GM23338 (cell line): ENCODE measurements around the gene SAMD4A. TPM values are rescaled to one million over a fixed set of nuclear protein-coding genes. Genes with fewer than 3 reads are reported as not detected.

Experiments used
- ATAC-seq: fragments of 200-7000 bp; cut with Tn5 transposase; 3 replicates; pipeline ENCODE4 v1.9.1; 2020
- DNase-seq: peaks from one replicate; pipeline ENCODE4 v3.0.0-alpha.2; 2015; ENCODE audit warnings: low spot score
- H2AFZ ChIP-seq: fragments of 200-600 bp; sonication (generic); 2 replicates; pipeline ENCODE4 v1.8.0; 2016; ENCODE audit warnings: antibody characterized with exemption, mild to moderate bottlenecking, moderate library complexity
- H3F3A ChIP-seq: fragments of 200-600 bp; sonication (generic); replicated peaks from 2 replicates; pipeline ENCODE4 v1.8.0; 2017; ENCODE audit warnings: antibody characterized with exemption, mixed run types, low read depth
- H3K27ac ChIP-seq: fragments of 200-600 bp; sonication (generic); 2 replicates; pipeline ENCODE4 v1.6.1; 2016; ENCODE audit warnings: low read depth
- H3K27me3 ChIP-seq: fragments of 200-600 bp; sonication (generic); 2 replicates; pipeline ENCODE4 v1.8.0; 2016; ENCODE audit warnings: mild to moderate bottlenecking, mixed run types, moderate library complexity; ENCODE audit not compliant: insufficient read depth
- H3K36me3 ChIP-seq: fragments of 200-600 bp; sonication (generic); 2 replicates; pipeline ENCODE4 v1.8.0; 2016; ENCODE audit warnings: mild to moderate bottlenecking; ENCODE audit not compliant: insufficient read depth
- H3K4me1 ChIP-seq: fragments of 200-600 bp; sonication (generic); 2 replicates; pipeline ENCODE4 v1.8.0; 2016; ENCODE audit warnings: mild to moderate bottlenecking, moderate library complexity; ENCODE audit not compliant: insufficient read depth
- H3K4me2 ChIP-seq: fragments of 200-600 bp; sonication (generic); 2 replicates; pipeline ENCODE4 v1.7.1; 2017; ENCODE audit warnings: mixed run types
- H3K4me3 ChIP-seq: fragments of 200-600 bp; sonication (generic); 2 replicates; pipeline ENCODE4 v1.6.1; 2016; ENCODE audit warnings: mixed run types
- H3K79me2 ChIP-seq: fragments of 200-600 bp; sonication (generic); replicated peaks from 2 replicates; pipeline ENCODE4 v1.8.0; 2017; ENCODE audit warnings: mild to moderate bottlenecking; ENCODE audit not compliant: insufficient read depth
- H3K9me2 ChIP-seq: fragments of 200-600 bp; sonication (generic); 2 replicates; pipeline ENCODE4 v1.8.0; 2017; ENCODE audit not compliant: insufficient read depth
- H4K20me1 ChIP-seq: fragments of 200-600 bp; sonication (generic); replicated peaks from 2 replicates; pipeline ENCODE4 v1.8.0; 2017; ENCODE audit warnings: mild to moderate bottlenecking; ENCODE audit not compliant: insufficient read depth
- H3K27ac Mint-ChIP-seq: 2 replicates; pipeline ENCODE4 v1.8.0; 2020; ENCODE audit warnings: inconsistent platforms, mild to moderate bottlenecking, moderate library complexity, mixed read lengths
- H3K27me3 Mint-ChIP-seq: 3 replicates; pipeline ENCODE4 v1.8.0; 2022; ENCODE audit warnings: low read depth, mild to moderate bottlenecking, moderate library complexity, mixed read lengths, inconsistent platforms; ENCODE audit not compliant: insufficient read depth, poor library complexity
- H3K36me3 Mint-ChIP-seq: 3 replicates; pipeline ENCODE4 v1.8.0; 2021; ENCODE audit warnings: low read depth, mild to moderate bottlenecking, inconsistent platforms, moderate library complexity, mixed read lengths
- H3K4me1 Mint-ChIP-seq: 3 replicates; pipeline ENCODE4 v1.8.0; 2020; ENCODE audit warnings: mild to moderate bottlenecking, inconsistent platforms, mixed read lengths
- H3K4me3 Mint-ChIP-seq: 3 replicates; pipeline ENCODE4 v1.8.0; 2021; ENCODE audit warnings: moderate library complexity, mild to moderate bottlenecking, inconsistent platforms, mixed read lengths
- H3K9me3 Mint-ChIP-seq: 3 replicates; pipeline ENCODE4 v1.8.0; 2020; ENCODE audit warnings: moderate library complexity, mild to moderate bottlenecking, inconsistent platforms, mixed read lengths
- CREB1 ChIP-seq: fragments of 250-450 bp; sonication (Bioruptor Pico); IDR thresholded peaks from 2 replicates; pipeline ENCODE4 v1.5.0; 2020; ENCODE audit warnings: low read depth, mild to moderate bottlenecking, moderate library complexity
- EZH2 ChIP-seq: fragments of 200-600 bp; sonication (generic); IDR thresholded peaks from one replicate; pipeline ENCODE4 v1.8.0; 2017; ENCODE audit warnings: antibody characterized with exemption, mild to moderate bottlenecking, low read depth; ENCODE audit not compliant: unreplicated experiment
- EZH2phosphoT487 ChIP-seq: fragments of 200-600 bp; sonication (generic); IDR thresholded peaks from one replicate; pipeline ENCODE4 v1.8.1; 2018; ENCODE audit warnings: antibody characterized with exemption; ENCODE audit not compliant: unreplicated experiment
- JUNB ChIP-seq: IDR thresholded peaks from one replicate; pipeline ENCODE4 v1.6.1; 2016; ENCODE audit warnings: antibody characterized with exemption; ENCODE audit not compliant: unreplicated experiment
- NANOG ChIP-seq: IDR thresholded peaks from 2 replicates; pipeline ENCODE4 v1.6.1; 2016; ENCODE audit warnings: antibody characterized with exemption, borderline replicate concordance
- POLR2AphosphoS5 ChIP-seq: IDR thresholded peaks from 2 replicates; pipeline ENCODE4 v1.6.1; 2016; ENCODE audit warnings: antibody characterized with exemption, low read depth
- STAT1 ChIP-seq: IDR thresholded peaks from one replicate; pipeline ENCODE4 v1.6.1; 2016; ENCODE audit warnings: antibody characterized with exemption; ENCODE audit not compliant: unreplicated experiment
- ZNF331 ChIP-seq: fragments of 250-450 bp; sonication (Bioruptor Pico); IDR thresholded peaks from 2 replicates; pipeline ENCODE4 v1.5.0; 2020; ENCODE audit warnings: low read depth, mild to moderate bottlenecking, moderate library complexity
- polyA plus RNA-seq: library from polyadenylated mRNA; unstranded; fragments of >200 nt; fragmentation: Nextera tagmentation; extraction: Ambion mirVana; gene quantifications from 2 replicates; pipeline ENCODE4 v1.2.1, GENCODE V29; 2016
- total RNA-seq: library from RNA; depleted of rRNA; stranded (reverse); fragments of >200 nt; shearing (Covaris generic); gene quantifications from 2 replicates; pipeline ENCODE4 v1.2.3, GENCODE V29; 2014
- TF ChIP-seq, protein P1 (sequence below): fragments of 250-450 bp; sonication (Bioruptor Pico); IDR thresholded peaks from 2 replicates; pipeline ENCODE4 v1.5.0; 2020; ENCODE audit warnings: mild to moderate bottlenecking, moderate library complexity
- TF ChIP-seq, protein P2 (sequence below): IDR thresholded peaks from one replicate; pipeline ENCODE4 v1.6.1; 2018; ENCODE audit warnings: antibody characterized with exemption; ENCODE audit not compliant: unreplicated experiment

Gene SAMD4A
- total and polyA plus RNA-seq, 2 experiments from 2014 or later: 1.6 to 6.9 TPM

GRCh38 chr14:54532111-54533012 lies 34.6 kb upstream of the SAMD4A start:
- no peak for ATAC-seq
- H3K36me3 ChIP-seq: no peaks in the 10 kb centered on the region
- H3K9me3 Mint-ChIP-seq: no peaks in the 10 kb centered on the region

More at GRCh38 chr14:54532111-54533012, 34.6 kb upstream of the SAMD4A start:
- H3K27me3 Mint-ChIP-seq: no peaks in the 10 kb centered on the region
- H3K27ac Mint-ChIP-seq: peak overlapping the region; percentile 85
- TF ChIP-seq CREB1 (CRISPR knock-in tag): no peak
- TF ChIP-seq, protein P1, sequence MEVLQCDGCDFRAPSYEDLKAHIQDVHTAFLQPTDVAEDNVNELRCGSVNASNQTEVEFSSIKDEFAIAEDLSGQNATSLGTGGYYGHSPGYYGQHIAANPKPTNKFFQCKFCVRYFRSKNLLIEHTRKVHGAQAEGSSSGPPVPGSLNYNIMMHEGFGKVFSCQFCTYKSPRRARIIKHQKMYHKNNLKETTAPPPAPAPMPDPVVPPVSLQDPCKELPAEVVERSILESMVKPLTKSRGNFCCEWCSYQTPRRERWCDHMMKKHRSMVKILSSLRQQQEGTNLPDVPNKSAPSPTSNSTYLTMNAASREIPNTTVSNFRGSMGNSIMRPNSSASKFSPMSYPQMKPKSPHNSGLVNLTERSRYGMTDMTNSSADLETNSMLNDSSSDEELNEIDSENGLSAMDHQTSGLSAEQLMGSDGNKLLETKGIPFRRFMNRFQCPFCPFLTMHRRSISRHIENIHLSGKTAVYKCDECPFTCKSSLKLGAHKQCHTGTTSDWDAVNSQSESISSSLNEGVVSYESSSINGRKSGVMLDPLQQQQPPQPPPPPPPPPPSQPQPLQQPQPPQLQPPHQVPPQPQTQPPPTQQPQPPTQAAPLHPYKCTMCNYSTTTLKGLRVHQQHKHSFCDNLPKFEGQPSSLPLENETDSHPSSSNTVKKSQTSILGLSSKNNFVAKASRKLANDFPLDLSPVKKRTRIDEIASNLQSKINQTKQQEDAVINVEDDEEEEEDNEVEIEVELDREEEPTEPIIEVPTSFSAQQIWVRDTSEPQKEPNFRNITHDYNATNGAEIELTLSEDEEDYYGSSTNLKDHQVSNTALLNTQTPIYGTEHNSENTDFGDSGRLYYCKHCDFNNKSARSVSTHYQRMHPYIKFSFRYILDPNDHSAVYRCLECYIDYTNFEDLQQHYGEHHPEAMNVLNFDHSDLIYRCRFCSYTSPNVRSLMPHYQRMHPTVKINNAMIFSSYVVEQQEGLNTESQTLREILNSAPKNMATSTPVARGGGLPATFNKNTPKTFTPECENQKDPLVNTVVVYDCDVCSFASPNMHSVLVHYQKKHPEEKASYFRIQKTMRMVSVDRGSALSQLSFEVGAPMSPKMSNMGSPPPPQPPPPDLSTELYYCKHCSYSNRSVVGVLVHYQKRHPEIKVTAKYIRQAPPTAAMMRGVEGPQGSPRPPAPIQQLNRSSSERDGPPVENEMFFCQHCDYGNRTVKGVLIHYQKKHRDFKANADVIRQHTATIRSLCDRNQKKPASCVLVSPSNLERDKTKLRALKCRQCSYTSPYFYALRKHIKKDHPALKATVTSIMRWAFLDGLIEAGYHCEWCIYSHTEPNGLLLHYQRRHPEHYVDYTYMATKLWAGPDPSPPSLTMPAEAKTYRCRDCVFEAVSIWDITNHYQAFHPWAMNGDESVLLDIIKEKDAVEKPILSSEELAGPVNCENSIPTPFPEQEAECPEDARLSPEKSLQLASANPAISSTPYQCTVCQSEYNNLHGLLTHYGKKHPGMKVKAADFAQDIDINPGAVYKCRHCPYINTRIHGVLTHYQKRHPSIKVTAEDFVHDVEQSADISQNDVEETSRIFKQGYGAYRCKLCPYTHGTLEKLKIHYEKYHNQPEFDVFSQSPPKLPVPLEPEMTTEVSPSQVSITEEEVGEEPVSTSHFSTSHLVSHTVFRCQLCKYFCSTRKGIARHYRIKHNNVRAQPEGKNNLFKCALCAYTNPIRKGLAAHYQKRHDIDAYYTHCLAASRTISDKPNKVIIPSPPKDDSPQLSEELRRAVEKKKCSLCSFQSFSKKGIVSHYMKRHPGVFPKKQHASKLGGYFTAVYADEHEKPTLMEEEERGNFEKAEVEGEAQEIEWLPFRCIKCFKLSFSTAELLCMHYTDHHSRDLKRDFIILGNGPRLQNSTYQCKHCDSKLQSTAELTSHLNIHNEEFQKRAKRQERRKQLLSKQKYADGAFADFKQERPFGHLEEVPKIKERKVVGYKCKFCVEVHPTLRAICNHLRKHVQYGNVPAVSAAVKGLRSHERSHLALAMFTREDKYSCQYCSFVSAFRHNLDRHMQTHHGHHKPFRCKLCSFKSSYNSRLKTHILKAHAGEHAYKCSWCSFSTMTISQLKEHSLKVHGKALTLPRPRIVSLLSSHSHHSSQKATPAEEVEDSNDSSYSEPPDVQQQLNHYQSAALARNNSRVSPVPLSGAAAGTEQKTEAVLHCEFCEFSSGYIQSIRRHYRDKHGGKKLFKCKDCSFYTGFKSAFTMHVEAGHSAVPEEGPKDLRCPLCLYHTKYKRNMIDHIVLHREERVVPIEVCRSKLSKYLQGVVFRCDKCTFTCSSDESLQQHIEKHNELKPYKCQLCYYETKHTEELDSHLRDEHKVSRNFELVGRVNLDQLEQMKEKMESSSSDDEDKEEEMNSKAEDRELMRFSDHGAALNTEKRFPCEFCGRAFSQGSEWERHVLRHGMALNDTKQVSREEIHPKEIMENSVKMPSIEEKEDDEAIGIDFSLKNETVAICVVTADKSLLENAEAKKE: no peak
- no peak for TF ChIP-seq ZNF331 (CRISPR knock-in tag)
- TF ChIP-seq JUNB: no peak
- no peak for TF ChIP-seq NANOG
- TF ChIP-seq STAT1: no peak
- TF ChIP-seq POLR2AphosphoS5: no peak
- TF ChIP-seq, protein P2, sequence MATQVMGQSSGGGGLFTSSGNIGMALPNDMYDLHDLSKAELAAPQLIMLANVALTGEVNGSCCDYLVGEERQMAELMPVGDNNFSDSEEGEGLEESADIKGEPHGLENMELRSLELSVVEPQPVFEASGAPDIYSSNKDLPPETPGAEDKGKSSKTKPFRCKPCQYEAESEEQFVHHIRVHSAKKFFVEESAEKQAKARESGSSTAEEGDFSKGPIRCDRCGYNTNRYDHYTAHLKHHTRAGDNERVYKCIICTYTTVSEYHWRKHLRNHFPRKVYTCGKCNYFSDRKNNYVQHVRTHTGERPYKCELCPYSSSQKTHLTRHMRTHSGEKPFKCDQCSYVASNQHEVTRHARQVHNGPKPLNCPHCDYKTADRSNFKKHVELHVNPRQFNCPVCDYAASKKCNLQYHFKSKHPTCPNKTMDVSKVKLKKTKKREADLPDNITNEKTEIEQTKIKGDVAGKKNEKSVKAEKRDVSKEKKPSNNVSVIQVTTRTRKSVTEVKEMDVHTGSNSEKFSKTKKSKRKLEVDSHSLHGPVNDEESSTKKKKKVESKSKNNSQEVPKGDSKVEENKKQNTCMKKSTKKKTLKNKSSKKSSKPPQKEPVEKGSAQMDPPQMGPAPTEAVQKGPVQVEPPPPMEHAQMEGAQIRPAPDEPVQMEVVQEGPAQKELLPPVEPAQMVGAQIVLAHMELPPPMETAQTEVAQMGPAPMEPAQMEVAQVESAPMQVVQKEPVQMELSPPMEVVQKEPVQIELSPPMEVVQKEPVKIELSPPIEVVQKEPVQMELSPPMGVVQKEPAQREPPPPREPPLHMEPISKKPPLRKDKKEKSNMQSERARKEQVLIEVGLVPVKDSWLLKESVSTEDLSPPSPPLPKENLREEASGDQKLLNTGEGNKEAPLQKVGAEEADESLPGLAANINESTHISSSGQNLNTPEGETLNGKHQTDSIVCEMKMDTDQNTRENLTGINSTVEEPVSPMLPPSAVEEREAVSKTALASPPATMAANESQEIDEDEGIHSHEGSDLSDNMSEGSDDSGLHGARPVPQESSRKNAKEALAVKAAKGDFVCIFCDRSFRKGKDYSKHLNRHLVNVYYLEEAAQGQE: no peak
- no peak for TF ChIP-seq EZH2
- TF ChIP-seq EZH2phosphoT487: no peak
- Histone ChIP-seq H3K4me1 (peaks cover 22% of the 10 kb centered on the region), H3K4me3 (no peak overlapping the region), H3K27ac (peak overlapping the region; percentile 64), H3K9me2 (no peaks in the 10 kb centered on the region), H3K4me2 (no peak overlapping the region), H3K27me3 (no peaks in the 10 kb centered on the region), H3K79me2 (no peaks in the 10 kb centered on the region), H3F3A (no peaks in the 10 kb centered on the region), H4K20me1 (no peaks in the 10 kb centered on the region), H2AFZ (no peak overlapping the region)
- peaks cover 2% of the 10 kb centered on the region; the same call in 2 of the 3 replicates for H3K36me3 Mint-ChIP-seq
- H3K4me1 Mint-ChIP-seq: peaks cover 22% of the 10 kb centered on the region
- no peak for DNase-seq
- H3K4me3 Mint-ChIP-seq: no peak overlapping the region
